Gastroesophageal sphincter (tissue), 4 donors: ENCODE data around the gene LDLRAD1. TPM values are rescaled to one million over a fixed set of nuclear protein-coding genes. Genes with fewer than 3 reads are reported as not detected.

Experiments
- ATAC-seq: fragments of 150-250 bp; one replicate; pipeline ENCODE4 v1.9.1; 2016; ENCODE audit warnings: mild to moderate bottlenecking, moderate library complexity
- H3K27ac ChIP-seq, 4 donors: fragments of 200-600 bp; sonication (generic) in 3 of 4; 1 replicate in 3 of 4; 2 replicates in 1 of 4; pipeline ENCODE4 v1.5.1; 2016 to 2019
- H3K27me3 ChIP-seq: fragments of 200-600 bp; sonication (generic); one replicate; pipeline ENCODE4 v1.5.1; 2019
- H3K36me3 ChIP-seq, 2 donors: fragments of 200-600 bp; sonication (generic); one replicate each; pipeline ENCODE4 v1.5.1; 2019; ENCODE audit warnings: control low read depth in 1 of 2
- H3K4me1 ChIP-seq, 3 donors: fragments of 200-600 bp; sonication (generic); 1 replicate in 2 of 3; 2 replicates in 1 of 3; pipeline ENCODE4 v1.5.1; 2016 to 2019; ENCODE audit warnings: control low read depth in 2 of 3
- H3K4me3 ChIP-seq, 2 donors: fragments of 200-600 bp; sonication (generic); one replicate each; pipeline ENCODE4 v1.5.1; 2019; ENCODE audit warnings: mild to moderate bottlenecking in 1 of 2, moderate library complexity in 1 of 2
- H3K9me3 ChIP-seq, 3 donors: fragments of 200-600 bp; sonication (generic); one replicate each; pipeline ENCODE4 v1.5.1; 2017 to 2019; ENCODE audit warnings: control low read depth in 2 of 3
- CTCF ChIP-seq, 4 experiments: fragments of 200-600 bp in 2 of 4; fragments of 450-650 bp in 2 of 4; sonication (generic) in 1 of 4; IDR thresholded peaks; one replicate each; pipeline ENCODE4 v1.5.1; 2017 to 2019; ENCODE audit warnings: antibody characterized with exemption in 4 of 4, mild to moderate bottlenecking in 2 of 4, moderate library complexity in 2 of 4
- EP300 ChIP-seq: sonication (generic); formaldehyde crosslinking; IDR thresholded peaks from one replicate; pipeline ENCODE4 v1.6.1; 2017; ENCODE audit warnings: antibody characterized with exemption, mild to moderate bottlenecking
- POLR2A ChIP-seq, 2 donors: fragments of 450-650 bp; IDR thresholded peaks; one replicate each; pipeline ENCODE4 v1.6.1; 2017; ENCODE audit warnings: antibody characterized with exemption in 2 of 2, mild to moderate bottlenecking in 2 of 2, moderate library complexity in 1 of 2
- POLR2AphosphoS5 ChIP-seq: sonication (generic); formaldehyde crosslinking; IDR thresholded peaks from one replicate; pipeline ENCODE4 v1.6.1; 2017; ENCODE audit warnings: antibody characterized with exemption
- WGBS, 2 donors: methylation state at CpG; one replicate each; pipeline ENCODE4 v1.1.5; 2018; ENCODE audit warnings: low coverage in 1 of 2; 5-methylcytosine and 5-hydroxymethylcytosine counted together
- total RNA-seq, 4 donors: library from RNA; depleted of rRNA; stranded (reverse); fragments of >200 nt; gene quantifications; one replicate each; pipeline ENCODE4 v1.1.0, GENCODE V29; 2016

Gene LDLRAD1
- total RNA-seq, 4 donors from 2014 or later: not detected

GRCh38 chr1:53992085-53992874 is 25.7 kb downstream of the LDLRAD1 start:
- ATAC-seq: no peak
- Histone ChIP-seq H3K4me1 (no peaks in the 10 kb centered on the region), H3K9me3 (no peaks in the 10 kb centered on the region), H3K27me3 (no peaks in the 10 kb centered on the region), H3K4me3 (no peak overlapping the region), H3K36me3 (no peaks in the 10 kb centered on the region), H3K27ac (no peak overlapping the region)
- no peak for TF ChIP-seq POLR2A (IDR thresholded peaks at IDR 0.05)
- no peak for TF ChIP-seq EP300
- no peak for TF ChIP-seq POLR2AphosphoS5
- TF ChIP-seq CTCF (IDR thresholded peaks at IDR 0.05): no peak
- WGBS, 2 donors: 40 to 100% methylated on average over 1 of the region's 4 CpGs

- WGBS, 2 donors: 70 to 75% methylated on average over 2 of the region's 2 CpGs
Measured at GRCh38 chr1:53987880-53988279, 30.1 kb downstream of the LDLRAD1 start.

GRCh38 chr1:53986458-53986857 is 31.5 kb downstream of the LDLRAD1 start:
- Histone ChIP-seq H3K4me1 (peaks cover 0 to 19% (median 8%) of the 10 kb centered on the region in 3 donors), H3K9me3 (no peaks in the 10 kb centered on the region), H3K36me3 (no peaks in the 10 kb centered on the region), H3K27me3 (no peaks in the 10 kb centered on the region), H3K4me3 (no peak overlapping the region), H3K27ac (no peak overlapping the region)
- 85 to 100% methylated on average over 1 to 2 of the region's 3 CpGs for WGBS, 2 donors
- ATAC-seq: no peak
- TF ChIP-seq POLR2A (IDR thresholded peaks at IDR 0.05) (no peak), POLR2AphosphoS5 (no peak), EP300 (no peak), CTCF (IDR thresholded peaks at IDR 0.05) (no peak)

More at GRCh38 chr1:53987880-53988279, 30.1 kb downstream of the LDLRAD1 start:
- Histone ChIP-seq H3K36me3 (no peaks in the 10 kb centered on the region), H3K4me3 (no peak overlapping the region), H3K27me3 (no peaks in the 10 kb centered on the region), H3K27ac (no peak overlapping the region), H3K4me1 (peaks cover 0 to 5% (median under 1%) of the 10 kb centered on the region in 3 donors), H3K9me3 (no peaks in the 10 kb centered on the region)
- TF ChIP-seq POLR2AphosphoS5 (no peak), EP300 (no peak), POLR2A (IDR thresholded peaks at IDR 0.05) (no peak), CTCF (IDR thresholded peaks at IDR 0.05) (no peak)
- ATAC-seq: no peak

- TF ChIP-seq EP300 (no peak), CTCF (IDR thresholded peaks at IDR 0.05) (no peak), POLR2A (IDR thresholded peaks at IDR 0.05) (no peak), POLR2AphosphoS5 (no peak)
- H3K4me3 ChIP-seq: no peak overlapping the region
- no peaks in the 10 kb centered on the region for H3K36me3 ChIP-seq
- no peaks in the 10 kb centered on the region for H3K9me3 ChIP-seq
- H3K27me3 ChIP-seq: no peaks in the 10 kb centered on the region
- H3K27ac ChIP-seq: no peak overlapping the region
- peaks cover 0 to 21% (median 8%) of the 10 kb centered on the region in 3 donors for H3K4me1 ChIP-seq
- ATAC-seq: no peak
Measured at GRCh38 chr1:53984726-53985125, 33.3 kb downstream of the LDLRAD1 start.

- TF ChIP-seq POLR2AphosphoS5 (no peak), EP300 (no peak), POLR2A (IDR thresholded peaks at IDR 0.05) (no peak), CTCF (IDR thresholded peaks at IDR 0.05) (no peak)
- no peak for ATAC-seq
- Histone ChIP-seq H3K4me1 (peaks cover 0 to 21% (median 8%) of the 10 kb centered on the region in 3 donors), H3K27ac (peak overlapping the region; percentile 50 to 88 (median 80)), H3K4me3 (peak overlapping the region; percentile 22 to 45), H3K27me3 (no peaks in the 10 kb centered on the region), H3K36me3 (no peaks in the 10 kb centered on the region), H3K9me3 (no peaks in the 10 kb centered on the region)
- WGBS, 2 donors: 11 to 14% methylated on average over 1 to 4 of the region's 4 CpGs
Measured at GRCh38 chr1:53982763-53983104, 35.3 kb downstream of the LDLRAD1 start.
